Forelimb muscle (tissue), 1 donor: ENCODE measurements around the gene PGA5. TPM values are rescaled to one million over a fixed set of nuclear protein-coding genes. Genes with fewer than 3 reads are reported as not detected.

ENCODE experiments used
- DNase-seq: peaks from one replicate; pipeline ENCODE4 v3.0.0-alpha.2; 2013; ENCODE audit warnings: low read depth
- polyA plus RNA-seq: library from polyadenylated mRNA; unstranded; fragments of 120-200 nt; gene quantifications from one replicate; pipeline ENCODE4 v1.2.1, GENCODE V29; 2013; ENCODE audit not compliant: insufficient read length

PGA5 gene
- polyA plus RNA-seq, 1 donor = 1.7 TPM

GRCh38 chr11:61294717-61295595, 54.0 kb downstream of the PGA5 start, which contains the start of gene VWCE:
Gene VWCE (minus strand): TSS chr11:61295316. CDS start chr11:61295037, 279 bp downstream.
- DNase-seq = no peak

- DNase-seq = no peak
Measured at GRCh38 chr11:61295596-61295926, 54.6 kb downstream of the PGA5 start.

- no peak for DNase-seq
Measured at GRCh38 chr11:61297341-61297740, 56.4 kb downstream of the PGA5 start.

- peak; percentile 51 for DNase-seq
Measured at GRCh38 chr11:61297746-61298145, 56.8 kb downstream of the PGA5 start.

- DNase-seq = no peak
Measured at GRCh38 chr11:61298663-61299244, 57.8 kb downstream of the PGA5 start.

Other genes starting within 250 kb of the PGA5 start
- gene CD5, start 138.7 kb upstream of the PGA5 start, polyA plus RNA-seq = 0.13 TPM
- 16.9 TPM for gene VPS37C, start 79.7 kb upstream of the PGA5 start, polyA plus RNA-seq
- 1.5 TPM for gene PGA3, start 37.7 kb upstream of the PGA5 start, polyA plus RNA-seq
- 1.1 TPM for gene PGA4, start 18.8 kb upstream of the PGA5 start, polyA plus RNA-seq
- 11.0 TPM for gene VWCE, start 54.1 kb downstream of the PGA5 start, polyA plus RNA-seq
- 195 TPM for gene DDB1, start 91.9 kb downstream of the PGA5 start, polyA plus RNA-seq
- 18.5 TPM for gene TKFC, start 92.1 kb downstream of the PGA5 start, polyA plus RNA-seq
- gene CYB561A3, start 120.7 kb downstream of the PGA5 start, polyA plus RNA-seq = 16.4 TPM
- 19.1 TPM for gene TMEM138, start 121.2 kb downstream of the PGA5 start, polyA plus RNA-seq
- 13.1 TPM for gene TMEM216, start 151.4 kb downstream of the PGA5 start, polyA plus RNA-seq
- 72.1 TPM for gene CPSF7, start 188.8 kb downstream of the PGA5 start, polyA plus RNA-seq
- 27.8 TPM for gene SDHAF2, start 188.9 kb downstream of the PGA5 start, polyA plus RNA-seq